ENCODE measurements around the gene LMO7.
"Not testable (repeated sequence)": the region's sequence is repeated elsewhere in the genome, so short reads cannot be mapped to it uniquely, and the experiment has no call there.

LMO7 gene

GRCh38 chr13:75770164-75770563 is 134.0 kb downstream of the LMO7 start:
- DNase-seq (ENCODE audit: low read depth in 1 of 2, low spot score in 1 of 2): no peak

- DNase-seq (ENCODE audit: low read depth in 1 of 2, low spot score in 1 of 2): no peak
These were observed 134.5 kb downstream of the LMO7 start for GRCh38 chr13:75770592-75771011.

GRCh38 chr13:75771226-75771625 is 135.1 kb downstream of the LMO7 start:
- no peak for DNase-seq (ENCODE audit: low read depth in 1 of 2, low spot score in 1 of 2)

- no peak for DNase-seq (ENCODE audit: low read depth in 1 of 2, low spot score in 1 of 2)
These were observed 135.7 kb downstream of the LMO7 start for GRCh38 chr13:75771818-75772217.

GRCh38 chr13:75774176-75774575 is 138.0 kb downstream of the LMO7 start:
- no peak for DNase-seq (ENCODE audit: low read depth in 1 of 2, low spot score in 1 of 2)

GRCh38 chr13:75776550-75776949 is 140.4 kb downstream of the LMO7 start:
- DNase-seq (ENCODE audit: low read depth in 1 of 2, low spot score in 1 of 2): no peak

- DNase-seq (ENCODE audit: low read depth in 1 of 2, low spot score in 1 of 2): no peak
These were observed 143.3 kb downstream of the LMO7 start for GRCh38 chr13:75779393-75779792.

- DNase-seq (ENCODE audit: low read depth in 1 of 2, low spot score in 1 of 2): not testable (repeated sequence)
These were observed 144.0 kb downstream of the LMO7 start for GRCh38 chr13:75780103-75780502.

- no peak for DNase-seq (ENCODE audit: low read depth in 1 of 2, low spot score in 1 of 2)
These were observed 146.9 kb downstream of the LMO7 start for GRCh38 chr13:75782985-75783384.

GRCh38 chr13:75784003-75784402 is 147.9 kb downstream of the LMO7 start:
- no peak for DNase-seq (ENCODE audit: low read depth in 1 of 2, low spot score in 1 of 2)

GRCh38 chr13:75785130-75785529 is 149.0 kb downstream of the LMO7 start:
- no peak for DNase-seq (ENCODE audit: low read depth in 1 of 2, low spot score in 1 of 2)

GRCh38 chr13:75787249-75787928 is 151.3 kb downstream of the LMO7 start:
- no peak for DNase-seq (ENCODE audit: low read depth in 1 of 2, low spot score in 1 of 2)

- no peak for DNase-seq (ENCODE audit: low read depth in 1 of 2, low spot score in 1 of 2)
These were observed 152.4 kb downstream of the LMO7 start for GRCh38 chr13:75788481-75788981.

- no peak for DNase-seq (ENCODE audit: low read depth in 1 of 2, low spot score in 1 of 2)
These were observed 153.5 kb downstream of the LMO7 start for GRCh38 chr13:75789451-75790197.

GRCh38 chr13:75790198-75790970 is 154.3 kb downstream of the LMO7 start:
- DNase-seq (ENCODE audit: low read depth in 1 of 2, low spot score in 1 of 2): no peak

GRCh38 chr13:75792526-75793187 is 156.5 kb downstream of the LMO7 start:
- DNase-seq (ENCODE audit: low read depth in 1 of 2, low spot score in 1 of 2): no peak

GRCh38 chr13:75793188-75793567 is 157.0 kb downstream of the LMO7 start:
- not testable (repeated sequence) for DNase-seq (ENCODE audit: low read depth in 1 of 2, low spot score in 1 of 2)

GRCh38 chr13:75794663-75795062 is 158.5 kb downstream of the LMO7 start:
- no peak for DNase-seq (ENCODE audit: low read depth in 1 of 2, low spot score in 1 of 2)

GRCh38 chr13:75795274-75795673 is 159.1 kb downstream of the LMO7 start:
- no peak for DNase-seq (ENCODE audit: low read depth in 1 of 2, low spot score in 1 of 2)

GRCh38 chr13:75796825-75797224 is 160.7 kb downstream of the LMO7 start:
- no peak for DNase-seq (ENCODE audit: low read depth in 1 of 2, low spot score in 1 of 2)

- DNase-seq (ENCODE audit: low read depth in 1 of 2, low spot score in 1 of 2): no peak
These were observed 161.1 kb downstream of the LMO7 start for GRCh38 chr13:75797239-75797638.

Data from activated CD4-positive, alpha-beta T cell treated with anti-CD3 and anti-CD28 coated beads, Interleukin-2, amount 50 U/mL, for 24 hours (primary cell).